Measurements from ENCODE around the gene AGPAT4.
"Not testable (repeated sequence)": the region's sequence is repeated elsewhere in the genome, so short reads cannot be mapped to it uniquely, and the experiment has no call there.

AGPAT4 gene

GRCh38 chr6:161140554-161140875 is 133.3 kb downstream of the AGPAT4 start:
- DNase-seq (ENCODE audit: low read depth in 1 of 2, low spot score in 1 of 2), result no peak

GRCh38 chr6:161139766-161140553 is 133.9 kb downstream of the AGPAT4 start:
- no peak for DNase-seq (ENCODE audit: low read depth in 1 of 2, low spot score in 1 of 2)

GRCh38 chr6:161139304-161139765 is 134.5 kb downstream of the AGPAT4 start:
- DNase-seq (ENCODE audit: low read depth in 1 of 2, low spot score in 1 of 2), result no peak

DNA sequence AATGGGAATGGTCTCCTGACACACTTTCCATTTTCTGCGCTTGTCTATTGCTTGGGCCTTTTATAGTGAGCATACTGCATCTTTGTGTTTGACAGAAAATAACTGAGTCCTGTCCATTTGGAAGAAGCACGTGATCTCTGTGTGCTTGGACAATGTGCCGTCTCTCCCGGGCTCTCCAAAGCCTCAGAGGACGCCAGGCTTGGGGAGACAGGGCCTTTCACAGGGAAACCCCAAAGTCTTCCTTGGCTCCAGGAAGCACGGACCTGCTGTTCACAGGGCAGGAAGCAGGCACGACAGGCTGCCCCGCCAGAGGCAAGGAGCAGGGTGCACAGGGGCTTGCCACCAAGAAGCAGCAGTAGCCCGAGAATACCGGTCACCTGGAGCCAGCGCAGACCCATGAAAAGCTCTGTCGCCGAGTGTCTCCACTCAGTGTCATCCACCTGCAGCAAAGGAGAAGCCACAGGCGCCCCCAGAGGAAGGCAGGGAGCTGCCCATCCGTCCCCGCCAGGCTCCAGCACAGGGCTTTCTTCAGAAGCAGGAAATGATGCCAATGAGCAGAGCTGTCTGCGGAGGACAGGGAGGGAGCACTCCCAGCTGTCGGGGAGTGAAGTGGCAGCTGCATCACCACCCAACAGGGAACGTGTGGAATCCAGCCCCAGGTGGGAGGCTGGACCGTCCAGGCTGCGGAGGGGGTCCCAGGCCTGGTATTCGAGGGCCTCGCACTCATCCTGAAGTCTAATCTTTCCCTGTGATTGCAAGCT is 135.1 kb downstream of the AGPAT4 start:
- no peak for DNase-seq (ENCODE audit: low read depth in 1 of 2, low spot score in 1 of 2)

- no peak for DNase-seq (ENCODE audit: low read depth in 1 of 2, low spot score in 1 of 2)
Measured at GRCh38 chr6:161137839-161138542, 135.9 kb downstream of the AGPAT4 start.

DNA sequence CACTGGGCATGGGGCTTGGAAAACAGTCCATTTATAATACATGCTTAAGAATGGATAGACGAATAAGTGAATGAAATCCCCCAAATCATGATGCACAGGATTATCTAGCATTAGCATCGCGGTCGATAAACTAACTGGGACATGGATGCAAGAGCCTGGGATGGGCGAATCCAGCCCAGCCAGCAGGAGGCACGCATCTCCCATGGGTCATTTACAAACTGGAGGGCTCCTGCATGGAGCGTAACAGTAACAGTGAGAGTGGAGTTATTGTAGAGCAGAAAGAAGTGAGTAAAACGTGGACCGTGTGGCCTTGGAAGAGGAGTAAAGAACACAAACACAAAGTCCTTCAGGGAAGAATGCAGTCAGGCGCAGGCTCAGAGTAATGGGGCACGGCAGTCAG is 136.5 kb downstream of the AGPAT4 start:
- no peak for DNase-seq (ENCODE audit: low read depth in 1 of 2, low spot score in 1 of 2)

GRCh38 chr6:161136655-161137054 is 137.2 kb downstream of the AGPAT4 start:
- DNase-seq (ENCODE audit: low read depth in 1 of 2, low spot score in 1 of 2), result no peak

GRCh38 chr6:161135695-161136591 is 137.9 kb downstream of the AGPAT4 start:
- DNase-seq (ENCODE audit: low read depth in 1 of 2, low spot score in 1 of 2), result no peak

GRCh38 chr6:161134550-161135298 is 139.1 kb downstream of the AGPAT4 start:
- no peak for DNase-seq (ENCODE audit: low read depth in 1 of 2, low spot score in 1 of 2)

GRCh38 chr6:161133963-161134362 is 139.9 kb downstream of the AGPAT4 start:
- DNase-seq (ENCODE audit: low read depth in 1 of 2, low spot score in 1 of 2), result no peak

- no peak for DNase-seq (ENCODE audit: low read depth in 1 of 2, low spot score in 1 of 2)
Measured at GRCh38 chr6:161132384-161132783, 141.5 kb downstream of the AGPAT4 start.

GRCh38 chr6:161130967-161131766 is 142.7 kb downstream of the AGPAT4 start:
- no peak for DNase-seq (ENCODE audit: low read depth in 1 of 2, low spot score in 1 of 2)

GRCh38 chr6:161130541-161130940 is 143.3 kb downstream of the AGPAT4 start:
- no peak for DNase-seq (ENCODE audit: low read depth in 1 of 2, low spot score in 1 of 2)

- DNase-seq (ENCODE audit: low read depth in 1 of 2, low spot score in 1 of 2), result peak in 1 of 2 donors; percentile 24
Measured at GRCh38 chr6:161128680-161129196, 145.1 kb downstream of the AGPAT4 start.

- no peak for DNase-seq (ENCODE audit: low read depth in 1 of 2, low spot score in 1 of 2)
Measured at GRCh38 chr6:161128230-161128629, 145.6 kb downstream of the AGPAT4 start.

DNA sequence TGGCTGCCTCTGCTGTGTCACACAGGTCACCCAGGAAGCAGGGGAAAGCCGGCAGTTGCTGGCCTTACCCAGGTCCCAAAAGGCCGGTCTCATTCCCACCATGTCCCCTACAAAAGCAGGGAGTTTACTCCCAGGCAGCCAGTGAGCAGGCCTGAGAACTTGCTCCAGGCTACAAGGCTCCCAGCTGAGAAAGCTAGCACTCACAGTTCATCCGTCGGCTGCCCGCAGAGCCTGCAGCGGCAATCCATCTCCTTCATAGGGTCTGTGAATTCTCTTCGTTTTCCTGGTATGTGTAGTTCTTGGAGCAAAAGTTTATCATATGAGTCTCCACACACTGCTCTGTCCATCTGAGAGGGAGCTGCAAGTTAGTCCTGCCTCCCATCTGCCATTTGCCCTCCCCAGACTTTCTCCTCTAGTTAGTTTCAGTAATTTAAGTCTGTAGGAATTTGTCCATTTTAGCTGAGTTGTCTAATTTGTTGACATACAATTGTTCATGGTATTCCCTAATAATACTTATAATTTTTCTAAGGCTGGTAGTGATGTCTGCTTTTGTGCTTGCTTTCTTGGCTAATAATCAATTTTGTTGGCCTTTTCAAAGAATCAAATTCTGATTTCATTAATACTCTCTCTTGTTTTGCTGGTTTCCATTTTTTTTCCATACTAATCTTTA is 146.7 kb downstream of the AGPAT4 start:
- DNase-seq (ENCODE audit: low read depth in 1 of 2, low spot score in 1 of 2), result no peak

DNA sequence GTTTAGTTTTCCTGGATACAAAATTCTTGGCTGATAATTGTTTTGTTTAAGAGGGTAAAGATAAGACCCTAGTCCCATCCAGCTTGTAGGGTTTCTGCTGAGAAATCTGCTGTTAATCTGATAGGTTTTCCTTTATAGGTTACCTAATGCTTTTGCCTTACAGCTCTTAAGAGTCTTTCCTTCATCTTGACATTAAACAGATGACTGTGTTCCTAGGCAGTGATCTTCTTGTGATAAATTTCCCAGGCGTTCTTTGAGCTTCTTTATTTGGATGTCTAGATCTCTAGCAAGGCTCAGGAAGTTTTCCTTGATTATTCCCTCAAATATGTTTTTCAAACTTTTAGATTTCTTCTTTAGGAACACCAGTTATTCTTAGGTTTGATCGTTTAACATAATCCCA is 148.3 kb downstream of the AGPAT4 start:
- no peak for DNase-seq (ENCODE audit: low read depth in 1 of 2, low spot score in 1 of 2)

DNA sequence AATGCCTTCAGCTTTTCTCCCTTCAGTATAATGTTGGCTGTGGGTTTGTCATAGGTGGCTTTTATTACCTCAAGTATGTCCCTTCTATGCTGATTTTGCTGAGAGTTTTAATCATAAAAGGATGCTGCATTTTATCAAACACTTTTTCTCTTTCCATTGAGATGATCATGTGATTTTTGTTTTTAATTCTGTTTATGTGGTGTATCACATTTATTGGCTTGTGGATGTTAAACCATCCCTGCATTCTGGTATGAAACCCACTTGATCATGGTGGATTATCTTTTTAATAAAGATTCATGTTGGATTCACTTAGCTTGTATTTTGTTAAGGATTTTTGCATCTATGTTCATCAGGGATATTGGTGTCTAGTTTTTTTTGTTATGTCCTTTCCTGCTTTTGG is 150.5 kb downstream of the AGPAT4 start:
- DNase-seq (ENCODE audit: low read depth in 1 of 2, low spot score in 1 of 2), result not testable (repeated sequence)

DNA sequence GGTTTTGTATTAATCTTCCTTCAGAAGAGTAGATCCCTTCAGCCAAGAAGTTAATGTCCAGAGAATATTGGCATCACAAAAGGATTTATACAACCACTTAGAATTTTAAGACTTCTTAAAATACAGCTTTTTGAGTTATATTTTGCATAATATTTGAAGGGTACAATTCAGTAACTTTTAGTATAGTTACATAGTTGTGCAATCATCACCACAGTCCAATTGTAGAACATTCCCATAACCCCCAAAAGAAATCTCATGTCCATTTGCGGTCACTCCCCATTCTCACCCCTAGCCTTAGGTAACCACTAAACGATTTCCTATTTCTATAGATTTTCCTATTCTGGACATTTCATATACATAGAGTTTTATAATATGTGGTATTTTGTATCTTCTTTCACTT is 155.9 kb downstream of the AGPAT4 start:
- DNase-seq (ENCODE audit: low read depth in 1 of 2, low spot score in 1 of 2), result no peak

Measured in activated CD4-positive, alpha-beta T cell treated with anti-CD3 and anti-CD28 coated beads, Interleukin-2, amount 50 U/mL, for 24 hours (primary cell).